GM19463 (cell line): Measurements from ENCODE around the gene TTC27.
"Not testable (repeated sequence)": the region's sequence is repeated elsewhere in the genome, so short reads cannot be mapped to it uniquely, and the experiment has no call there.

ENCODE experiments used
- ATAC-seq: cut with Tn5 transposase; IDR thresholded peaks from one replicate; pipeline ENCODE4 v1.9.1; 2021; ENCODE audit warnings: mild to moderate bottlenecking, moderate library complexity; ENCODE audit not compliant: unreplicated experiment

Gene TTC27

DNA sequence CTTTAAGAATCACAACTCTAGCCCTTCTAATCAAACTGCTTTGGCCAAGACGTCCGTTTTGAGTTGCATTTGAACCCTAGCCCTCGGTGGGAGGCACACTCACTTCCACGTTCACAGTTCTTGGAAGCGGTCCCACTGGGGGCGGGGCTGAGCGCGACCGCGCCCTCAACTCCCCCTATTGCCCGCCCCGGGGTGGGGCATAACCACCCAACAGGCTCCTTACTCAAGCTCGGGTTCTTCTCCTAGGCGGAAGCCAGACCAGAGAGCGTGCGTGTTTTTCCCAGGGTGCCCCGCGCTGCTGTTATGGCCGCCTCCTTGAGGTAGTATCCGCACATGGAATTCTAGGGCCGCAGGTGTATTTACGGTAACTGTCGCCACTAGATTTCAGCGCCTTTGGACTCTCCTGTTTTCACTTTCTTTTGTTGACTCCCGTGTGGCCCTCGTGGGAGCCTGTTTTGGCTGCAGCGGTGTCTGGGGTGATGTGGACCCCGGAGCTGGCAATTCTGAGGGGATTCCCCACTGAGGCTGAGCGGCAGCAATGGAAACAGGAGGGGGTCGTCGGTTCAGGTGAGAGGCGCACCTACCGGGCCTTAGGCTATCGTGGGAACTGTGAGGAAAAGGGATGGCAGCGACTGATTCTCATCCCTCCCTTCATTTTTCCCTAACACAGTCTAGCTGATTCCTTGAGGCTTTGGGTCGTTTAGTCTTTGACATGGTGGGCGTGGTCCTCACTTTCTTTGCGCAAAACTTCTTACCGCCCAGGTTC is at the start of gene TTC27:
Gene TTC27 (plus strand): TSS at position 237 of the 766 bp plus-strand sequence. CDS start 243 bp downstream, at position 480.
- ATAC-seq: peak; percentile 99

DNA sequence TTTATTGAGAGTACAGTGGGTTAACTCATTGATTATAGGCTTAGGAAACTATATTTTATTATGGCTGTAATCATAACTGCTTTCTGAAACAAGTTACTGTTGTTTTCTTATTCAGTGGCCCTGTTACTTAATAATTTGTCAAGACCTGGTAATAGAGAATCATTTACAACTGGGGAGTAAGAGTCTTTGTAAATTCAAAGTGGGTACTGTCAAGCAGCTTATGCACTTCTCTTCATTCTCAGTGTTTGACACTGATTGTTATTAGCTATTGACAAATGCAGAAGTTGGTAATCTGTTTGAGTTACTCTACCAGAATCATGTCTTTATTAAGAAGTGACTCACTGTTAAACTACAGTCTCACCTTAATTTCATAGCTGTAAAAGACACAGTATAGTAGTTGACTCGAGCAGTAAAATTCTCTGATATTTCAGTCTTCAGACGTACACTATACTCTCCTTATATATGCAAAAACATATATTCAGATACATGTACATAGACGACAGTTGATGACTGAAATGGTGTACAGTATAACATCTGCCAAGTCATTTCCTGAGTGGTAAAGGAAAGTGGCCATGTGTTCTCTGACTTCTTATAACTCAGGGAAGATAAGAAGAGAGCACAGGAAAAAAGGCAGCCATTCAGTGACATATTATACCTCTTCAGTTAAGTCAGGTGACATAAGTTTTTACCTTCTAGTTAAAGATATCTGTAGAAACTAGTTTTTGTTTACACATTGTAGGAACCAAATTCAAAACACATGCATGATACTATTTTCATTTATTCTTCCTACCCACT is 36.0 kb upstream of the TTC27 start:
- ATAC-seq: peak; percentile 81

DNA sequence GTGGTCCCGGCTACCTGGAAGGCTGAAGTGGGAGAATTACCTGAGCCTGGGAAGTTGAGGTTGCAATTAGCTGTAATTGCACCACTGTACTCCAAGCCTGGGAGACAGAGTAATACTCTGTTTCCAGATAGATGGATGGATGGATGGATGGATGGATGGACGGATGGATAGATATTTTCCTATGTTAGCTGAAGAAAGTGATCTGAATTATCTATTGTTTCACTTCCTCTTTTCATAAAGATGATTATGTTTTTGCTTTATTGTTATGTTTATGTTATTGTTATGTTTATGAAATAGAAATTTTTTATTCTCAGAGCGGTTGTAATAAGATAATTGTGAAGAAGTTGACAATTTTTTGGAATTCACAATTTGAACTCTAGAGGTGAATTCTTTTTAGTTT is 33.3 kb upstream of the TTC27 start:
- no peak for ATAC-seq

DNA sequence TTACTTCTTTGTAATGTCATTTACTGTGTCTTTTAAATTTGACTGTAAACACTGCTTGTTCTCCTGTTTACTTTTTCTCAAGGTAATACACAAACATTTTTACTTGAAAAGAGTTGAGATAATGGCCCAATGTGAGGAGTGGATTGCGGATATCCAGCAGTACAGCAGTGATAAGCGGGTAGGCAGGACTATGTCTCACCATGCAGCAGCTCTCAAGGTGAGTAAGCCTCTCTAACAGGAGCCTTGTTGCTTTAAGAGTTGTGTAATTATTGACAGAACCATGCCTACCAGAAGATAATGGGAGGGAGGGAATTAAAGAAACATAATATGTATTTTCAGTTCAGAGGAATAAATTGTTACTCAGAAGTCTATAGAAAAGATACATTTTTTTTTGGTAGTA is 16.5 kb upstream of the TTC27 start:
- ATAC-seq: no peak

DNA sequence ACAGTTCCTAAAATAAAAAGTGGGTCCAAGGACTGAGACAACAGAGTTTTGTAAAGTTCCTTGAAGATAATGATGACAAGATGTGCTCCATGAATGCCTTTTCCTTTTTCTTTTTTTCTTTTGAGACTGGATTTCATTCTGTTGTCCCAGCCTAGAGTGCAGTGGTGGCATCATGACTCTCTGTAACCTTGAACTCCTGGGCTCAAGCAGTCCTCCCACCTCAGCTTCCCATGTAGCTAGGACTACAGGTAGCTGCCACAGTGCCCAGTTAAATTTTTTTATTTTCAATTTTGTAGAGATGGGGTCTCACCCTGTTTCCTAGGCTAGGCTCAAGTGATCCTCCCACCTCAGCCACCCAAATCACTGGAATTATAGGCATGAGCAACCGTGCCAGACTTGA is 16.1 kb upstream of the TTC27 start:
- no peak for ATAC-seq

DNA sequence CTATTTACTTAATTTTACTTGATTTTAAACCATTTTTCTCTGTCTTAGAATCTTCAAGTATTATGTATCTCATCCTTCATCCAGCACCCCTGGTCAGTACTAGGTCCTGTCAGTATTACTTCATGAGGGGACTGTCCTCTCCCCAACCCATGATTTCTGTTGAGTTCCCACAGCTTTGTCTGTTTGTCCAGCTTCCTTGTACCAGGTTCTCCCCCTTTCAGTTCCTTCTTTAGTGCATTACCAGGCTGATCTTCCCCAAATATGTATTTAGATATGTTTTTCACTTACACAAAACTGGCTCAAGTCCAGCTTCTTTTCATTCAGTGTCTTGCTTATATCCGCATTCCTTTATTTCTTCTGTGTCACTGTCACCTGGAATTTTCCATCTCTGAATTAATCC is 13.8 kb upstream of the TTC27 start:
- no peak for ATAC-seq

DNA sequence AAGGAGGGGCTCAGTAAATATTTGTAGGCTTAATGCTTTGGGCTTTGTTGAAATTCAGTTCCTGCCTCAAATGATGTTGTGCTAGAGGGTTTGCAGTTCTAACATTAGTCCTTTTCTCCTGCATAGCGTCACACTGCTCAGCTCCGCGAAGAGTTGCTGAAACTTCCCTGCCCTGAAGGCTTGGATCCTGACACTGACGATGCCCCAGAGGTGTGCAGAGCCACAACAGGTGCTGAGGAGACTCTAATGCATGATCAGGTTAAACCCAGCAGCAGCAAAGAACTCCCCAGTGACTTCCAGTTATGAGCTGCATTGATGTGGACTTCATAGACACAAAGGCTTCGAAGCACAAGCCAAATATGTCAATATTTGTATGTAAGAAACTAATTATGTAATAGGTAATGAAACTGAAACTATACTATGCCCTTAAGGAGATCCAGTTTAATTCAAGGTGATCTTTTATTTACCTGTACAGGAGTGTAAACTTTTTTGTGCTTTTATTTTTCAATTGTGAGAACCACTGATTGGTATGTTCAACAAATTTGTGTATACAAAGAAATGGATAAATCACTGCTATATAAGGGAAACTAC is 10.2 kb upstream of the TTC27 start:
- ATAC-seq: no peak

DNA sequence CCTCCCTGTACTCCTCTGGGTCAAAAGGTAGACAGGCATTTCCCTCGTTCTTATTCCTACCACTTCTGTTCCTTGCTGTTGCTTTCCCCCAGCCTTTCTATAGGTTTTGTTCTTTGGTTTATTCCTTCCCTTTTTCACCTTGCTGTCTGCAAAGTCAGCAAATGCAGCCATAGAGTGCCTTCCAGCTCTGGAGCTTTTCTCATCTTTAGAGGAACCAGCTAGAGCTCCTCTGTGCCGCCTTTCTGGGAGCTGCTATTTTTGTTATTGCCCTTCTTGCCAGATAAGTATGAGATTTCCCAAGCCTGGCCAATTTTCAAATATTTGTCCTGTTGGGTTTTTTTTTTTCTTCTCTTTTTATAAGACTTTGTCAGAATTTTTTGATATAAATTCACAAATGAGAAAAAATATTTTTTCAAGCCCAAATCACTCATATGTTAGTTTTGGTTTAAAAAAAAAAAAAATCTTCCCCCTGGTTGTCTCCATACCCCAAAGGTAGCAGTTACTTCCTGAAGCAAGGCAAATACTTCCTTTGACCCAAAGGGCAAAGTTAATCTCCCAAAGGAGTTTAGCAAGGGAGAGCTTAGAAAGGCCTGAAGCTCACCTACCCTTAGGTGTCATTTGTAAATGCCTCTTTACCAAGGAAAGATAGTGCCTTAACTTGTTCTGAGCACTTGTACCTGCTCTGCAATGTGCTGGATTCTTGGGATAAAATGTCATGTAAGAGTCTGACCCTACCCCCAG is 5.1 kb upstream of the TTC27 start:
- no peak for ATAC-seq

DNA sequence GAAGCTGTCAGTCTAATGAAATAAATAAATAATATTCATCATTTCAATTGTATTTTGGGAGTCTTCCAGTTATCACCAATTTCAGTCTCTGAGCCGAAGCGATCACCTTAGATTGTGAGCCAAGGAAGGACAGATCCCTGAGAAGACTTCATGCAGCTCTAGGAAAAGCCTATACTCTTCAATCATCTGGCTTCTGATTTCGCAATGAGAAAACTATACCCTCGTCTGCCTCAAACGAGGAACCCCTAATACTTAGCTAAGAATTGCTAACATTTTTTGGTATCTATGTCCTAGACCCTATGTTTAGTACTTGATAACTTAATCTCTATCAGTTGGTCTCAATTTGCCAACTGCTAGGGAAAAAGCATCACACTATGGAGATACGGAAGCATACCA is 4.5 kb upstream of the TTC27 start:
- no peak for ATAC-seq

DNA sequence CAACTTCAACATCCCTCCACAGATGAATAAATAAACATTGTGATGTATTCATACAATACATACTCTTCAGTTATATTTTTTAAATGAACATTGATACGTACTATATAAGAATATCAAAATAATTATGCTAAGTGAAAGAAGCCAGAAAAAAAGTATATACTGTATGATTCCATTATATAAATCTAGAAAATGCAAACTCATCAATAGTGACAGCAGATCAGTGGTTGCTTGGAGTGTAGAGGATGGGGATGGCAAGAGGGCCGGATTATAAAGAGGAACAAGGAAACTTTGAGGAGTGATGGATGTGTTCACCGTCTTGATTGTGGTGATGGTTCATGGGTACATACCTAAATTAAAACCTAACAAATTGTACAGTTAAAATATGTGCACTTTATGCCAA is 3.0 kb upstream of the TTC27 start:
- ATAC-seq: no peak

DNA sequence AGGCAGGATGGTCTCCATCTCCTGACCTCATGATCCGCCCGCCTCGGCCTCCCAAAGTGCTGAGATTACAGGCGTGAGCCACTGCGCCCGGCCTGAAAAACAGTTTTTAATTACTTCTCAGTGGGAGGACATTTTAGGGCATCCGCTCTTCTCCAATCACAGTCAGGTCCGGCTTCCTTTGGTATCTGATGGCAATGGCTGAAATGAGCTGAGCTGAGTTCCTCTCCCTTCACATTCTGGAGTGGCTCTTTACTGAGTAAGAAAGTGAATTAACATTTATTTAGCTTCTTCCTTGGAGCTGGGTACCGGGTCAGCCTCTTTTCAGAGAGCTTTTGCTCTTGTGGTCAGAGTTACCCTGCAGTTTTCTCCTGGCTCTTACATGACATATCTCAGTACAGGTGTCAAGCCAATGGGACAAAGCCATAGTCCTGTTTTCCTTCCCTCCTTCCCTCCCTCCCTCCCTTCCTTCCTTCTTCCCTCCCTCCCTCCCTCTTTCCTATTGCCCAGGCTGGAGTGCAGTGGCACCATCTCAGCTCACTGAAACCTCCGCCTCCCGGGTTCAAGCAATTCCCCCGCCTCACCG is 1.1 kb upstream of the TTC27 start:
- no peak for ATAC-seq

DNA sequence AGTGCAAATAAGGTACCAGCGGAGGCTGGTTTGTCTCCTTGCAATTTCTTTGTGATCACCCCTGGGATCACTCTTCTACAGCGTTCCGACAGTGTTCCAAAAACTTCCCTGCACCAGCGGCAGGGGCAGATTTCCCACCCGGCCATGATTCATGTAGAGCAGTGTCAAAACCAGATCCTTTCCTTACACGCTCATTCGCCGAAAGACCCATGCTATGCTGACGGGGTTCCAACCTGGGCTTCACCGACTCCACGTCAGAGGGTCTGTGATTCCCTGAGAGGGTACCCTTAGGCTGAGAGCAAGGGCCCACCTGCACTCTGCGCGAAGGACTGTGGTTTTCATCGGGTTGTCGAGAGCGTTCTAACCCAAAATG is 423 bp upstream of the TTC27 start:
- ATAC-seq: peak; percentile 30

DNA sequence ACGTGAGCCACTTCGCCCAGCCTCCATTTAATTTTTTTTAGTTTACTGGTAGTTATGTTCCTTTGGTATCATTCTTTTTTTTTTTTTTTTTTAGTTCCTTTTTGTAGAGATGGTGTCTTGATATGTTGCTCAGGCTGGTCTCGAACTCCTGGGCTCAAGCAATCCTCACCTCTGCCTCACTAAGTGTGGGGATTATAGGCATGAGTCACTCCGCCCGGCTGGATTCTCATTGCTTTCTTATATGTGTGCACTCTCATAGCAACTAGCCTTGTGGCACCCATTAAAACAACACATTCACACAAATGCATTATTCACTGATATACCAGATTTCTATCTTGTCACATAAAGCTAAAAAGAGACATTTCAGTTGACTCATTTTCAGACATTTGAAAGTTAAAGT is 4.2 kb downstream of the TTC27 start:
- no peak for ATAC-seq

DNA sequence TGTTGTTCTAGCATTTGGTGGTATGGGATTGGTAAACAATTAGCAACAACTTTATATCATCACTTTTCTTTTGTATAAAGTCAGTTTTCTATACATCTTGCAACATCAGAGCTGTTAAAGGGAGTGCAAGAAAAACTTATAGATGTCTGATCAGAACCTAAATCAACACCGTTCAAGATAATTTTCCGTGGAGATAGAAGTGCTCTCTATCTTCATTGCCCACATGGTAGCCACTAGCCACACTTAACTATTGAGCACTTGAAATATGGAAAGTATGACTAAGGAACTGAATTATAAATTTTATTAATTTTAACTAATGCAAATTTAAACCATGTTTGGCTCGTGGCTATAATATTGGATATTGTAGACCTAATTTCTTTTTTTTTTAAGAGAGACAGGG is 5.2 kb downstream of the TTC27 start:
- ATAC-seq: no peak

DNA sequence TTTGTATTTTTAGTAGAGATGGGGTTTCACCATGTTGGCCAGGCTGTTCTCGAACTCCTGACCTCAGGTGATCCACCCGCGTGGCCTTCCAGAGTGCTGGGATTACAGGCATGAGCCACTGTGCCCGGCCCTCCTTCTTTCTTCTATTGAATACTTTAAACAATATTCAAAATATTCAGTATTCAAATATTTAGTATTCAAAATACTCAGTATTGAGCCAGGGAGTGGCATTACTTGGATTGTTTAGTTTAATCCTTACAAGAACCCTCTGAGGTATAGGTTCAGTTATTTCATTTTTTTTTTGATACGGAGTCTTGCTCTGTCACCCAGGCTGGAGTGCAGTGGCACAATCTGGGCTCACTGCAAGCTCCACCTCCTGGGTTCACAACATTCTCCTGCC is 10.7 kb downstream of the TTC27 start:
- not testable (repeated sequence) for ATAC-seq

DNA sequence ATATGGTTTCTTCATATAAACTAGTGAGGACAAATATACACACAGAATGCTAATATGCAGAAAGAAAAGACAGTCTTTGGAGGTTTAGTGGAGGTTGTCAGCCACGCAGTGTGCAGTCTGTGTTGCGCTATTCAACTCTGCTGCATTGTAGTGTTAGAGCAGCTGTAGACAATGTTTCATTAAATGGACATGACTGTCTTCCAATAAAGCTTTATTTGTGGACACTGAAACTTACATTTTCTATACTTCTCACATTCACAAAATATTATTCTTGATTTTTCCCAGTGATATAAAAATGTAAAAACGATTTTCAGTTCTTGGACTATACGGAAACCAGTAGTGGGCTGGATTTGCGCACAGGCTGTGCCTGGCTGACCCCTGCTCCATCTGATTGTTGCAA is 13.3 kb downstream of the TTC27 start:
- no peak for ATAC-seq

DNA sequence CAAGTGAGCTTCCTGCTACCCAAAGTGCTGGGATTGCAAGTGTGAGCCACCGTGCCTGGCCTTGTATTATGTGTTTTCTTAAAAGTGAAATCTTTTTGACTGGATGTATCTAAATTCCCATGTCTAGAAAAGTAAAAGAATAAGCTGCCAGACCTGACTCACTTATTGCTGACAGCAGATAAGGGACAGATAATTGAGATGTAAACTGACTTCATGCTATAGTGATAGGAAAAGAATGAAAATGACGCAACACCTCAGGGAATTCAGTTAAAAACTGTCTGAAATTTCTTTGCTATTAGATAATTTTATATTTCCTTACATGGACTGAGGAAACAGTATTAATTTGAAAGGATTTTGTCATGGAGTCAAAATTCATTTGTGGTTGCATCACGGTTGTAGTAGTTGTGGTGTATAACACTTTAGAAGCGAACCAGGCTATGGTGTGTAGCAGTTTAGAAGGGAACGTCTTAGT is 19.4 kb downstream of the TTC27 start:
- ATAC-seq: no peak

DNA sequence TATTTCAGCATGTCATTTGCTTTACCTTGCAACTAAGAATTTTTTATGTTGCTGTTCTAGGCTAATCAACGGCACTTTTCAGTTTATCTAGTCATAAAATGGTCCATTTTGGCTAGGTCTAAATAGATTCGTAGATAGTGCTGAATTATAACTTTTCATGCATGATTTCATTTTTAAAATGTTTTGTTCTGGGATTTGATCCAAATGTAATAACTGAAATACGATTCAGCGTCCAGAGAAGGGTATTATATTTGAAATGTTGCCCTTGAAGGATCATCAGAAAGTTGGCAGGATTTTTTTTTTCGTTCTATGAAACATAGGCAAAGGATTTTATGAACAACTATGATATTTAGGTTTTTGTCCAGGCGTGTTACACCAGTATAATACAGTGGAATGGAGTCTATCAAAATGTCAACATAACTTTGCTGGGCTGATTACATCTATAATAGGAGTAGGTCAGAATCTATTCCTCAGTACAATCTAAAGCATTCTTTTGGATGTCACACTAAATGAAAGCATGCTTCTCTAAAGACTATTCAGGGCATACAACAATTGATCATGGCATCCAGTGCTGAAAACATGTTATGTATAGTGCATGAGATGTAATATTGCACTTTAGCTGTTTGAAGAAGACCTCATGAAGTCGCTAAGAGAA is 24.8 kb downstream of the TTC27 start:
- no peak for ATAC-seq

DNA sequence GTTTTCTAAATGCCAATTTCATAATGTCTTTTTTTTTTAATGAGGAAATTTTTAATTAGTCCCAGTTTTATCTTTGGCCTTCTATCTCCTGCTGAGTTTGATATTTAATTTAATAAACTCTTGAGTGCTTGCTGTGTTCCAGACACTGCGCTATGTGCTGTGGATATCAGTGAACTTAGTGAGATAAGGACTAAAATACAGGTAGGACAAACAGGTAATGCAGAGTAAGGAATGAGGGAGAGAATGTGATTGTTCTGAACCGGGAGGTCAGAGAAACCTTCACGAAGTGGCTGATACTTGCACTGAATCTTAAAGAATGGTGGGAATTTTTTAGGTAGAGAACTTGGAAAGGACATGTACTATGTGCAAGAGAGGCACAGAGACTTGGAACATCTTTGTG is 28.2 kb downstream of the TTC27 start:
- ATAC-seq: no peak

DNA sequence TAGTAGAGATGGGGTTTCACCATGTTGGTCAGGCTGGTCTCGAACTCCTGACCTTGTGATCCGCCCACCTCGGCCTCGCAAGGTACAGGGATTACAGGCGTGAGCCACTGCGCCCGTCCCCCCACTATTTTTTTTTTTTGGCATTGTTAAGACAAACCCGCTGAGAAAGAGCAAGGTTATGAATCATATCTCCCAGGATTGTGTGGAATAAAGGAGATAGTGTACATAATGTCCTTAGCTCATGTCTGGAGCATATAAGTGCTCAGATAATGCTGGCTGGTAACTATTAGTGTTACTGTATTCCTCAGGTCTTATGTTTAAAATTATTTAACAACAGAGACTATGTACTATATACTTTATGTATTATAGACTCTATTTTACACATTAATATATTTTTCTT is 36.0 kb downstream of the TTC27 start:
- no peak for ATAC-seq
